Activated CD8-positive, alpha-beta T cell treated with anti-CD3 and anti-CD28 coated beads for 36 hours (primary cell): ENCODE measurements around the gene EMD. TPM values are rescaled to one million over a fixed set of nuclear protein-coding genes. Genes with fewer than 3 reads are reported as not detected.

Experiments
- ATAC-seq: fragments of 200-7000 bp; cut with Tn5 transposase; one replicate; pipeline ENCODE4 v1.10.0; 2021; ENCODE audit warnings: mild to moderate bottlenecking, moderate library complexity
- CTCF ChIA-PET: fragments of 350-600 bp; sonication (Branson Sonifier 250); formaldehyde crosslinking; loops from one replicate; lab custom pipeline; 2021; ENCODE audit warnings: antibody characterized with exemption; lab: Charles Lee
- POLR2A ChIA-PET: fragments of 350-600 bp; sonication (Branson Sonifier 250); formaldehyde crosslinking; loops from one replicate; lab custom pipeline; 2021; ENCODE audit warnings: antibody characterized with exemption; lab: Charles Lee
- DNase-seq: peaks from one replicate; pipeline ENCODE4 v3.0.0-alpha.2; 2020
- H3K27ac Mint-ChIP-seq: one replicate; pipeline ENCODE4 v1.8.0; 2021; ENCODE audit warnings: mild to moderate bottlenecking, mixed read lengths
- H3K27me3 Mint-ChIP-seq: one replicate; pipeline ENCODE4 v1.8.0; 2021; ENCODE audit warnings: mixed read lengths
- H3K36me3 Mint-ChIP-seq: one replicate; pipeline ENCODE4 v1.8.0; 2021; ENCODE audit warnings: low read depth, mixed read lengths
- H3K4me1 Mint-ChIP-seq: one replicate; pipeline ENCODE4 v1.8.0; 2021; ENCODE audit warnings: low read depth, mixed read lengths
- H3K4me3 Mint-ChIP-seq: one replicate; pipeline ENCODE4 v1.8.0; 2021; ENCODE audit warnings: mild to moderate bottlenecking, moderate library complexity, mixed read lengths
- H3K9me3 Mint-ChIP-seq: one replicate; pipeline ENCODE4 v1.8.0; 2021; ENCODE audit warnings: mixed read lengths
- CTCF ChIP-seq: fragments of 200-600 bp; IDR thresholded peaks from one replicate; pipeline ENCODE4 v1.8.0; 2022; ENCODE audit warnings: antibody characterized with exemption, mild to moderate bottlenecking
- intact Hi-C: fragments of 100-400 bp; cut with micrococcal nuclease; formaldehyde crosslinking; loops from one replicate; pipeline ENCODE4 v1.10.0; 2022
- total RNA-seq, 2 experiments: library from RNA; stranded (reverse); gene quantifications; one replicate each; pipeline ENCODE4 v1.2.3, GENCODE V29; 2021

EMD gene
- total RNA-seq, 2 experiments from 2014 or later: 92.4 to 96.6 TPM

- Mint-ChIP-seq H3K27me3 (no peaks in the 10 kb centered on the region), H3K36me3 (peaks cover 43% of the 10 kb centered on the region), H3K4me3 (peak overlapping the region; percentile 70), H3K4me1 (peaks cover 18% of the 10 kb centered on the region), H3K9me3 (no peaks in the 10 kb centered on the region), H3K27ac (peak overlapping the region; percentile 83)
- CTCF ChIA-PET: interaction anchor here (1.0 kb wide), 1 partner anchor 166 kb away, joined by 3 read pairs; no protein-coding TSS in a partner anchor
- POLR2A ChIA-PET: interaction anchor here (0.7 to 2.8 kb wide), 8 partner anchors 7 to 63 kb away, joined by 3 to 18 read pairs (median 4); partner anchors contain the start of gene RPL10
- no peak for TF ChIP-seq CTCF
- ATAC-seq: no peak
- DNase-seq: no peak
- intact Hi-C loops: no loop called here
These were observed 11.4 kb upstream of the EMD start for GRCh38 chrX:154367474-154368308.

GRCh38 chrX:154368630-154369448 is 10.3 kb upstream of the EMD start:
- no peak for TF ChIP-seq CTCF
- ChIA-PET CTCF (interaction anchor here (1.0 kb wide), 1 partner anchor 165 kb away, joined by 3 read pairs; no protein-coding TSS in a partner anchor), POLR2A (interaction anchor here (0.7 to 2.8 kb wide), 8 partner anchors 9 to 398 kb away, joined by 3 to 18 read pairs (median 4); partner anchors contain the start of gene RPL10)
- peaks cover 38% of the 10 kb centered on the region for H3K36me3 Mint-ChIP-seq
- ATAC-seq: peak; percentile 66
- peak overlapping the region; percentile 96 for H3K4me3 Mint-ChIP-seq
- intact Hi-C loops: no loop called here
- no peaks in the 10 kb centered on the region for H3K9me3 Mint-ChIP-seq
- DNase-seq: peak; percentile 96
- no peaks in the 10 kb centered on the region for H3K27me3 Mint-ChIP-seq
- peaks cover 25% of the 10 kb centered on the region for H3K4me1 Mint-ChIP-seq
- H3K27ac Mint-ChIP-seq: peak overlapping the region; percentile 83

- H3K27me3 Mint-ChIP-seq: no peaks in the 10 kb centered on the region
These were observed 9.4 kb upstream of the EMD start for GRCh38 chrX:154369449-154370299.

More at GRCh38 chrX:154369449-154370299, 9.4 kb upstream of the EMD start:
- intact Hi-C loops: no loop called here
- no peak for TF ChIP-seq CTCF
- peak overlapping the region; percentile 90 for H3K27ac Mint-ChIP-seq
- peaks cover 25% of the 10 kb centered on the region for H3K4me1 Mint-ChIP-seq
- no peaks in the 10 kb centered on the region for H3K9me3 Mint-ChIP-seq
- H3K36me3 Mint-ChIP-seq: peaks cover 37% of the 10 kb centered on the region
- DNase-seq: peak; percentile 81
- peak; percentile 8 for ATAC-seq
- ChIA-PET CTCF (no interaction called here), POLR2A (interaction anchor here (1.0 to 2.8 kb wide), 6 partner anchors 14 to 399 kb away, joined by 3 to 18 read pairs (median 3); partner anchors contain the start of gene RPL10)
- H3K4me3 Mint-ChIP-seq: peak overlapping the region; percentile 96
